Activated CD4-positive, alpha-beta T cell treated with anti-CD3 and anti-CD28 coated beads, Interleukin-2, amount 50 U/mL, for 48 hours (primary cell): ENCODE measurements around the gene CDKN3.
A peak's percentile ranks its signal among the peaks of the same experiment; 100 is the strongest.

Experiments
- DNase-seq, 2 experiments: peaks; one replicate each; pipeline ENCODE4 v3.0.0-alpha.2; 2020

The CDKN3 gene, protein sequence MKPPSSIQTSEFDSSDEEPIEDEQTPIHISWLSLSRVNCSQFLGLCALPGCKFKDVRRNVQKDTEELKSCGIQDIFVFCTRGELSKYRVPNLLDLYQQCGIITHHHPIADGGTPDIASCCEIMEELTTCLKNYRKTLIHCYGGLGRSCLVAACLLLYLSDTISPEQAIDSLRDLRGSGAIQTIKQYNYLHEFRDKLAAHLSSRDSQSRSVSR

DNA sequence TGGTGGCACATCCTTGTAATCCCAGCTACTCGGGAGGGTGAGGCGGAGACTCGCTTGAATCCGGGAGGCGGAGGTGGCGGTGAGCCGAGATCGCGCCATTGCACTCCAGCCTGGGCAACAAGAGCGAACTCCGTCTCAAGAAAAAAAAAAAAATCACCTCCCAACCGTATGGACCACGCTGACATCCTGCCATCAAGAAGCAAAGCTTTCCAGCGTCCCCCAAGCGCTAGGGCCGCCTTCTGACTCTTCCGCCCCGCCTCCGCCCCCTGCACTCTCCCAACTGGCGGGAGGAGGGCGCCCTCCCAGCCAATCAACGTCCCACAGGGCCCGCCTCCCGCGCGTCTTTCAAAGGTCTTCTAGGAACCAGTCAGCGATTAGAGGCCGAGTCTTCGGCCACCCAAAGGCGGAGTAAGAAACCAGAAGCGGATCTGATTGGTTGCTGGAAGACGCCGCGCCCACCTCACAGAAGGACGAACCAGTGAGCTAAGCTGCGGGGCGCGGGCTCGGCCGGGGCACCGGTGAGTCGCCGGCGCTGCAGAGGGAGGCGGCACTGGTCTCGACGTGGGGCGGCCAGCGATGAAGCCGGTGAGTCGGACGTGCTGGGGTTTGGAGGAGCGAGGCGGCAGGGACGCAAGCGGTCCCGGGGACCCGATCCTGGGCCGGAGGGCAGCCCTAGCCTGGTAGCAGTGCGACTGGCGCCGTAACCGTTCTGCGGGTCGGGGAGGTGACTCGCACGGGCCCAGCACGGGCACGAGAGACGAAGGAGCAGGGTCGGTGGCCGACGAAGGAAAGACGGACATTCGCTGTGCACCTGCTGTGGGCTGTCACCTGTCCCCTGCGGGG lies at the start of gene CDKN3:
TSS of gene CDKN3 (plus strand) at position 515 of the 843 bp plus-strand sequence. CDS start at position 577, 62 bp downstream.
- DNase-seq = peak; percentile 96 to 98

DNA sequence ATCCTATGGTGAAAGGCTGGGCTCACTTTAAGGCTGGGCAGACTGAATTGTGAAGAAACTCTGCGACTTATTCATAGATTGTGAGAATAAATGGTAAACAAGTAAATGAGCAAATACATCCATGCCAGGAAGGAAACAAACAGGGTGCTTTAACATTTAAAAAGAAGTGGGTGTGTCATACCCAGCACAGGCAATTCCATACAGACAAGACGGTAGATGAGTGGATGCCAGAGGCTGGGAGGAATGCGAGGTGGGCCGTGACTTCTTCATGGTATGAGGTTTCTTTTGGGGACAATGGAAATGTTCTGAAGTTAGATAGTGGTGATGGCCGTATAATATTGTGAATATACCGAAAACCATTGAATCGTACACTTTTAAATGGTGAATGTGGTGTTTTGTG lies 49.8 kb upstream of the CDKN3 start:
- no peak for DNase-seq

DNA sequence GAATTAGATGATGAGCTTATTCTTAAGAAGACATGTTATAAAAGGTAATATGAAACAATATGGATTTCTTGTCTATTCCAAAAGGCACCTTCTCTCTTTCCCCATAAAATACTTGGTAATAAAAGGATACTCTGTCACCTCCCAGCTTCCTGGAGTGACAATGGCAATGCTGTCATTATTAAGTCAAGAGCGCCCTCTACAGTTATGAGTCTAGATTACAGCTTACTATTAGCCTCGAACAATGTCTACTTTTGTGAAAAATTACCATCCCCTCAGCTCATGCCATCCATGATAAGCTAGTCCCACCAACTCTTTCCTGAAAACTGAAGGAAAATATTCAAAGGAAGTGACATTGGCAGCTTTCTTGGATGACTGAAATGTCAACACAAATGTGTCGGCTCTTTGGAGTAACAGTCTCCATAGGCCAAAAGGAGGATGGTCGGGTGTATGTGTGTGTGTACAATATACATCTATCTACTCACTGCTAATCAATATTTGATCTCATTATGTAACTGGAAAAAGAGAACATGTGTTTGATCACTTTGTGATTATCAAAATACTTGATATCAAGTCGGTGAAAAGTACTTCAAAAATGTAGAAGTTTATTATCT lies 48.7 kb upstream of the CDKN3 start:
- DNase-seq = no peak

DNA sequence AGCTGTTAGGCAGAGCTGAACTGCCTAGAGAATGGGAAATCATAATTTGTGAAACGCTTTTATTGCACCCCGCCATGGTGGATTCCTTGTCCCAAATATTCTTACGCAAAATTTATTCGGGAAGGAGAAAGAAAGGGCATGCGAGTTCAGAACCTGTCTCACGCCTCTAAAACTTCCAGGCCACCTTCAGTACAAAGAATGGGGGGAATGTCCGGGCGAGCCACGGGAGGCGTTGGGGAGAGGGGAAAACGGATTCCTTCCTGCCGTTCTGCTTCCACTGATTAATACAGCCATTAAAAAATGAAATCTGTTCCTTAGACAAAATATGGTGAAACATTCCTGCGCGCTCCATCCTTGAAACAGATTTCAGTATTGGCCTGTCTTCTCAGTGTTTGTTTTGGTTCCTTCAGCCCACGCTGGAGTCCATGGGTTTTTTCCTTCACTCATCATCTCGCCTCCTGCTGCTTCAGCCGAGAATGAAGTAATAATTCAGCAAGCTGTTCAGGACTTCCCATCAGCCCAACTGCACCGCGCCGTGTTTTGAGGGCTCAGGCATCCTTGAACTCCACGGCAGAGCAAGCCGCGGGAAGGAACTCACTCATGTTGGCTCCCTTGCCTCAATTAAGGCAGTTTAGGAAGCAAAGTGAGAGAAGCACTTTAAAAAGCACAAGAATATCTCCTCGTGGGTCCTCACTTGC lies 47.7 kb upstream of the CDKN3 start:
- no peak for DNase-seq

DNA sequence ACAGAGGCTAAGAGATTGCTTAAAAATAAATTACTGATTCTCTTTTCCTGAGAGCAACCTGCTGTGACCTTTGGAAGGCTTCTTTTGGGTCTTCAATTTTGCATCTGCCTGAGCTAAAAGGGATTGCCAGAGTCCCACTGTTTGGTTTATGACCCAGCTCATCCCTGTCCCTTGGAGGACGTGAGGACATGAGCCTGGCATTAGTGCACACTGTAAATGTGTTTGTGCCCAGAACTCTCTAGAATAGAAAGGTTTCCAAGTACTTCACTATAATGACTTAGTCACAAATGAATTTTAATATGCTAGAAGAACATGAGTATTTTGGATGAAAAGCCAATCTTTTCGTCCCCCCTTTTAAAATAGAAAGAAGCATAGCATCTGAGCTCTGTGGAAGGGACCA lies 47.1 kb upstream of the CDKN3 start:
- no peak for DNase-seq

DNA sequence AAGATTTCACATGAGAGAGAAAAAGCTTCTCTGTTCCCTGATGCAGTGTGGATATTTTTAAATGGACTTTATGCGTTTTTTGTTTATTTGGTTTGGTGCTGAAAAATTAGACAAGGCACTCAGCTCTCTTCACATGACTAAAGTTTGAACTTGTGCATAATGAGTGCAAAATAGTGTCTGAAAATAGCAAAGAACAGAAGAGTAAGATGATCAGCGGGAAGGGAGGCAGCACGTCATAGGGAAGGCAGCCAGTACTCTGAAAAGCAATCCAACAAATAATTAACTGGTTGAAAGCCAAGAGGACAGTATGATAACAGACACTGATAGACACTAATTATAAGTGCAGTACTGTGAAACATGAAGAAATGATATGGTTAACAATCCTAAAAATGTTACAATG lies 46.6 kb upstream of the CDKN3 start:
- DNase-seq = no peak

DNA sequence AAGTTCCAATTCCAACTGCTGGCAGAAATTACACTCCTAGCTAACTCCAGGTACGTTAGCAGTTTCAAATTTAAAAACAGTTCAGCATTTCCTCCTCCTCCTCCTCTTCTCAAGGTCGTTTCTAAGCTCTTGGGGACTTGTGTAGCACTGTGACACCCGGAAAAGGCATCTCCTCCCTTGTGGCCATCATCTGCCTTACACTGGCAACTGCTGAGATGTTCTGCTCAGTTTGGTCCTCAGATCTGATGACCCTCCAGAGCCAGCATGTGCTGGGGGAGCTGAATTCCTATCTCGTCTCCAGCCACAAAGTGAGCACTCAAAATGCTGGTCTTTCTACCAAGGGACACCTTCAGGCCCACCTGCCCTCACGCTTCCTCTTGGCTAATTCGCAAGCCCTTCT lies 43.5 kb upstream of the CDKN3 start:
- DNase-seq = no peak

DNA sequence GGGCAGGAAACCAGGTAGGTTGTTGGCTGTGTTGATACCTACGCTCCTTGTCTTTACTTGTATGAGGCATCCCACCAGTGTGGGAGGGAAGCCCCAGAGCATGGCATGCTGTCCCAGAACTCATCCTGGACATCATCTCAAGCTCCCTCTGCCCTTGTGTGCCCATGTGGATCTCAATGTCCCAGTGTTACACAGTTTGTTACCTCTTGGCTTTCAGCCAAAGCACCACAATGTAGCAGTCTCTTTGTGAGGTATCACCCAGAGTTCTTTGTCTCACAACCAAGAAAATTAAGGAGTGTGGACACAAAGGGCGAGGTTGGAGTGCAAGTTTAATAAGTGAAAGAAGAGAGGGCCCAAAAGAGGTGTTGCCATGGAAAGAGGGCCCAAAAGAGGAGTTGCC lies 43.1 kb upstream of the CDKN3 start:
- DNase-seq = no peak

DNA sequence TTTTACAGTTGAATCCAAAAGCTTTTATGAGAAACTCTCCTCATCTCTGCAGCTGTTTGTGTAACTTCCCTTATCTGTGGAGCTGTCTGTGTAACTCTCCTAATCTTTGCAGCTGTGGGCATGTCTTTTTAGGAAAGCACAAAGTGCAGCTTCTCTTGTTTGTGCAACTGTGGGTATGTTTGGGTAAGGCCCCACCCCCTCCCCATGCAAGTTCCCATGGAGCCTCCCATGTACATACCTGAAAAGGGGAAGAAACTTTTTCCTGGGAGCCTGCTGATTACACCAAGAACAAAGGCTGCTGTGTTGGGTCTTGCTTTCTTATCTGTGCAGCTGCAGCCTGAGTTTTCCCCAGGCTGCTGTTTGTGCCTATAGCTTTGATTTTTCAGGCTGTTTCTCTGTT lies 42.7 kb upstream of the CDKN3 start:
- DNase-seq = no peak

DNA sequence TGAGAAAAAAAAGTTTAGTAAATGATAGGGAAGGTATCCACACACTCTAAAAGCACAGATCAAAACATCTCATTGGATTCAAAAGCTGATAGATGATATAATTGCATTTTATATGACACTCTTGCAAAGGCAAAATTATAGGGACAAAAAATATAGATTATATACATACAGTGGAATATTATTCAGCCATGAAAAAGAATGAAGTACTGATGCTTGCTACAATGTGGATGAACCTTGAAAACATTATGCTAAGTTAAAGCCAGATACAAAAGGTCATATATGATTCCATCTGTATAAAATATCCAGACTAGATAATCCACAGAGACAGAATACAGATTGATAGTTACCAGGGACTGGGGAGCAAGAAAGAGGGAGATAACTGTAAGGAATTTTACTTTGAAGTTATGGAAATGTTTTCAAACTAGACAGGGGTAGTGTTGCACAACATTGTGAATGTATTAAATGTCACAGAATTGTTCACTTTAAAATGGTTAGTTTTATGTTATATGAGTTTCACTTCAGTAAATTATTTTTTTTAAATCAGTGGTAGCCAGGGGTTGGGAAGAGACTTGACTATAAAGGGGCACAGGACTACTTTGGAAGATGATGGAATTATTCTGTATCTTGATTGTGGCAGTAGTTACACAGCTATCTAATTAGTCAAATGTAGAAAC lies 41.7 kb upstream of the CDKN3 start:
- no peak for DNase-seq

DNA sequence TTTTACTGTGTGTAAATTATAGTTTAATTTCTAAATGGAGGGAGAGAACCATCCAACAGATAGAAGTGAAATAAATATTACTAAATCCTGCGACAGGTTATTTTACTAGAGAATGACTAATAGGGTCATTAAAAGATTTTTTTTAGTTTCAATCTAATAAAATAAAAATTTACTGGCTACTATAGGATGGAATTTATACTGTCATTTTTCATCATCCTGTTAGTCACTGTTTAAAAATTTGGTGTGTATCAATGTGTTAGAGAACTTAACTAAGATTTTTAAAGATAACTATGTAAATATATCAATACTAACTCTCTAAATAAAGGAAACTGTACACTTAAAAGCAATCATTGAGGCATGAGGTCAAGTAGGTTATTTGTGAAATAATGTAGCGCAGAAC lies 41.1 kb upstream of the CDKN3 start:
- DNase-seq = no peak

DNA sequence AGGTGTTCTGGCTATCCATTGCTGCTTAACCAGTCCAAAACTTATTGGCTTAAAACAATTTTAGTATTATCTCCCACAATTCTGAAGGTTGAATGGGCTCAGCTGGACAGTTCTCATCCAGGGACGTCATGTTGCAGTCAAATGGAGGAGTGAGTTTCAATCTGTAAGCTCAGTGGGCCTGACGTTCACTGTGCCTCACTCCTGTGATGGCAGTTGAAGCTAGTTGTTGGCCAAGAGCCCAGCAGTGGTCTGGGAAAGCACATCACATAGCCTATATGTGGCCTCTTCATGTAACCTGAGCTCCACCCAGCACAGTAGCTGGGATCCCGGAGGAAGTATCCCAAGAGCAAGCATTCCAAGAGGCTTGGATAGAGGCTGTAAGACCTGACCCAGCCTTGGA lies 40.6 kb upstream of the CDKN3 start:
- DNase-seq = no peak

DNA sequence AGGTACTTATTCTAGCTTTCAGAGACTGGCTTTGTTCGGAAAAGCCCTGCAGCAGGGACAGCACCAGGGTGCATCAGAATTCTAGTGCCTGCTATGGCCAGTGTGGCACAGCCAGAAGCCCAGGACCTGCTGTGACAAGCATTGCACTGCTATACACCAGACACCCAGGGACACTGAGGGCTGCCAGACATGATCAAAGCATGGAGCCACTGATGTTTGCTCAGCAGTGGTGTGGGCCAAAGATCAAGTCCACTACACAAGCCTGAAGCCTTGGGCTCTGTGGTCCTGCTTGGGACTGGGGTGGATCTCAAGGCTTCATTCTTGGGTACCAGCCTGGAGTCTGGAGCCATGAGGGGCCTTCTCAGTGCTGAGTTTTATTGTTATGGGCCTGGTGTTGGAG lies 36.1 kb upstream of the CDKN3 start:
- DNase-seq = no peak

DNA sequence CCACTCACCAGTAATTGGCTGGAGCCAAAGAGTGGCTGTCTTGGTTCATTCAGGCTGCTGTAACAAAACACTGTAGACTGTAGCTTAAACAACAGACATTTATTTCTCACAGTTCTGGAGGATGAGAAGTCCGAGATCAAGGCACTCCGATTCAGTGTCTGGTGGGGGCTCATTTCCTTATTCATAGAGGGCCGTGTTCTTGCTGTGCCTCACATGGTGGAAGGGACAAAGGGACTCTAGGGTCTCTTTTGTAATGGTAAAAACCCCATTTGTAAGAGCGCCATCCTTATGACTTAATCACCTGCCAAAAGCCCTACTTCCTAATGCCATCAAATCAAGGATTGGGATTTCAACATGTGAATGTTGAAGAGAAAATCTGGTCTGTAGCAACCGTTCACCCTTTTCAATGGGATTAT lies 34.7 kb upstream of the CDKN3 start:
- no peak for DNase-seq

DNA sequence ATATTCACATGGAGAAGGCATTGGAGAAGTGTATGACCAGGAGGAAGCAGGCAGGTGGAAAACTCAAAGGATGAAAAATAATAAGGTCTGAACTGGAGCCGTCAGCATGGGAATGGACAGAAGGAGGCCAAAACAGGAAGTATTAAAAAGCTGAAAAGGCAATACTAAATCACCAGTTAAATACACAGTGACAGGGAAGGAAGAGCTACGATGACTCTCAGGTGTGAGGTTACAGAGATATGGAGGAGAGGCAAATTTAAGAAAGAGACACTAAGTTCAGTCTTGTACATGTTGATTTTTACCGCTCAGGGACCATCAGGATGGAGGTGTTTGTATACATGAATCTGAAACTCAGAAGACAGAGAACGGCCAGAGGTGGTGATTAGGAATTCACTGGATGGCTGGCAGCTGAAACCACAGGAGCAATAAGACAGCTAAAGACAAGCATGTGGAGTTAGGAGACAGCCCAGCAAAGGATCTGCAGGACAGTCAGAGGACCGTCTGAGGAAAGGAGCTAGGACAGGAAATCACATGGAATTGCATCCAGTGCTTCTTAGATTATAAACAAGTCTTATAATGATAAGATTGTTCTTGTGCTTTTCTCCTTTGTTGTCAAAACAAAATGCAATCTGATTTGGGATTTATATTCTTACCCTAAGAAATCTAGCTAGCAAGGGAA lies 33.9 kb upstream of the CDKN3 start:
- DNase-seq = no peak

DNA sequence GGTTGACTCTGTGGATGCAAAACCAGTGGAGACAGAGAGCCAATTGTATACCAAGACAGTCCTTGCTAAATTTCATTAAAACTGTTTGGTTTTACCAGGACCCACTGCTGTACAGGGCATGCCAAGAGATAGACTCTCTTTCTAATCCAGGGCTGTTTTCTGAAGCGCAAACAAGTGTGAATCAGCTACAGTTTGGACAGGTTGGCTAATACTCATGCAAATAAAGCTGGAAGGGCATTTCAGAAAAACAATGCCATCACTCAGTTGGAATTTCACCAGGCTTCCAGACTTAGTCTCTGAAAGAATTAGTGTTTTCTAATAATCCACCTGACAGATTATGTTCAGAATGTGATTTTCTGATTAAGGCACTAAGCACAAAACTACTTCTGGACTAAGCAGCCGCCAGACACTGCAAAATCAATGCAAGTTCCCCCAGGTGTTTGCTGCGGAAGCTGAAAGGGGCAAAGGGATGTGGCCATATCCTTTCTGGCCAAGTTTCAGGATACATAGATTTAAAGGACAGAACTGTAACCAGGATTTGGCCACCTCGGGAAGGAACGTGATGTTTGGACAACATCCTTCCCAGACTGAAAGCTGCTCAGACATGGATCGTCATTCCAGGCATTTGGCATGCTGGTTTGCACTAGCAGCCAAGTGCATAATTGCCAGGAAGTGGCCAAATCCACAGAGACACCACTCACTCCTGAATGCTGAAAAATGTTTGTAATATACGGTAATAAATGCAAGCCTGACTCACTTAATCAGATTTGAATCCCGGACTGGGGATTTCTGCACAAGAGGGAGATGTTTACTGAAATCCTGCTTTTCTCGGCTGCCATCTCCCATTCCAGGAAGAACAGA lies 32.0 kb upstream of the CDKN3 start:
- no peak for DNase-seq

DNA sequence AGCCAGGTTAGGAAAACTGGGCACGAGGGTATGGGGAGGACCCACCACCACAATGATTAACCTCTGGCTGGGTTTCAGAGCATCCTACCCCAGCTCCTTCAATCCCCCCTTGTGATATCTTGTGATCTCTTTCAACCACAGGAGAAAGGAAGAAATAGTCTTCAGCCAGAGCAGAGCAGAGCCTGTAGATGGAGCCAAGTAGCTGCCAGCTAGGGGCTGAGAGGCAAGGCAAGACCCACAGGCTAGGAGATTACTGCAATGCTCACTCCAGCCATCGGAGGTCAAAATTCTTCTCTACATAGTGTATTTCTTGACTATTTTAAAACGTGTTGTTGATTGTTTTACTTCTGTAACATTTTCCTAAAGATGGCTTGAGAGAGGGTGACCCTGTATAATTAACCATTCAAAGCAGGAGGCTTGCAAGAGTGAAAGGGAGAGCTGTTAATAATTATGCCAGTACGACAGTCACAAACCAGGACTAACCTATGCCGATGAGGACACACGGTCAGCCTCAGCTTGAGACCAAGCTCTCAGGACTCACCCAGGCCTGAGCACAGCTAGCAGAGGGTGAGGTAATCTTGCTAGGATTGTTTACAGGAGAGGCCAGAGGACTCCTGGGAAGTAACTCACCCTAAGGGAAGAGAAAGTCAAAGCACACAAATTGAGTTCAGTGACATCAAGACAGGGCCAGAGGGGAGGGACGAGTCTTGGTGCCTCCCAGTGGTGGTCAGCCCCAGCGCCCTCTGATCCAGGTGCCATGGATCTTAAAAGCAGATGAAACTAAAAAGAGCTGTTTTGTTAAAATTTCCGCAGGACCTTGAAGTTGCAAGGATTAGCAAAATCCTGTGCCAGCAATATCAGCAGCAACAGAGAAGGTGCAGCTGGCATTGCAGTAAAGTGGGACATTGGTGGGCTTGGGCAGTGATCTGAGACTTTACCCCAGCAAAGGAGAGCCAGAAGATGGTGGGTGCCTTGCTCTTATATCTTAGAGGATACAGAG lies 29.8 kb upstream of the CDKN3 start:
- DNase-seq = peak; percentile 3 to 24

DNA sequence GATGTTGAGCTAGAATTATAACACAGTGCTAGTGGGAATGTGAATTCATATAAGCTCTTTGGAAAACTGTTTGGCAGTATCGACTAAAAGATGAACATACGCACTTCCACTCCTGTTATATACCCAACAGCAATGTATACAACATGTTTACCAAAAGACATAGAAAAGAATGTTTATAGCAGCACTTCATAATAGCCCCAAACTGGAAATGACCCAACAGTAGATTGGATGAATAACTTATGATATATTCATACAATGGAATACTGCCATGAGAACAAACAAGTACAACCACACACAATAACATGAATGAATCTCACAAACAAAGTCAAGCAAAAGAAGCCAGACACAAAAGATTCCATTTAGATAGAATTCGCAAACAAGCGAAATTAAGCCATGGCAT lies 28.5 kb upstream of the CDKN3 start:
- DNase-seq = no peak

DNA sequence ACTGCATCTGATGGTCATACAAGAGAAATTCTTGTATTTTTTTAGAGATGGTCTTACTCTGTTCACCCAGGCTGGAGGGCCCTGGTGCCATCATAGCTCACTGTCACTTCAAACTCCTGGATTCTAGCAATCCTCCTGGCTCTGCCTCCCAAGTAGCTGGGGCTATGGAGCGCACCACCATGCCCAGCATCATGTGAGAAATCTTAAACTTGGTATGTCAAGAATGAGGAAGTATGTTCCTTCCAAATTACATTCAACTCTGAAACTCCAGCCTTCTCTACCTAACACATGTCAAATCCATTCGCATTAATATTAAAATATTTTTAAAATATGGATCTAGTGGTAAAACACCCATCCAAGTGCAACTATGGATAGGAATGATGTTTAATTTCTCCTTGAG lies 27.5 kb upstream of the CDKN3 start:
- no peak for DNase-seq
